RWPE2 (cell line): Measurements from ENCODE around the gene GATA5.
A peak's percentile ranks its signal among the peaks of the same experiment; 100 is the strongest.

ENCODE experiments used
- ATAC-seq: fragments of 200-7000 bp; cut with Tn5 transposase; 3 replicates; pipeline ENCODE4 v1.9.1; 2021; ENCODE audit warnings: low read depth
- DNase-seq: peaks from one replicate; pipeline ENCODE4 v3.0.0-alpha.2; 2020; ENCODE audit warnings: low spot score
- H3K27ac ChIP-seq: fragments of 450-650 bp; 2 replicates; pipeline ENCODE4 v1.5.1; 2017; ENCODE audit warnings: mild to moderate bottlenecking; ENCODE audit not compliant: poor library complexity, severe bottlenecking
- H3K27me3 ChIP-seq: fragments of 250-450 bp; sonication (Bioruptor Pico); 2 replicates; pipeline ENCODE4 v1.5.1; 2021; ENCODE audit warnings: mild to moderate bottlenecking, moderate library complexity; ENCODE audit not compliant: insufficient read depth, poor library complexity, severe bottlenecking
- H3K36me3 ChIP-seq: fragments of 250-450 bp; sonication (Bioruptor Pico); 2 replicates; pipeline ENCODE4 v1.5.1; 2020; ENCODE audit warnings: low read depth, mild to moderate bottlenecking, moderate library complexity
- H3K4me1 ChIP-seq: fragments of 250-450 bp; sonication (Bioruptor Pico); 2 replicates; pipeline ENCODE4 v1.5.1; 2021; ENCODE audit warnings: mild to moderate bottlenecking, moderate library complexity; ENCODE audit not compliant: insufficient read depth, poor library complexity, severe bottlenecking
- H3K4me3 ChIP-seq: fragments of 250-450 bp; sonication (Bioruptor Pico); 2 replicates; pipeline ENCODE4 v1.5.1; 2021; ENCODE audit warnings: mild to moderate bottlenecking, moderate library complexity; ENCODE audit not compliant: severe bottlenecking
- H3K9me3 ChIP-seq: fragments of 250-450 bp; sonication (Bioruptor Pico); 2 replicates; pipeline ENCODE4 v1.5.1; 2021; ENCODE audit warnings: mild to moderate bottlenecking, moderate library complexity; ENCODE audit not compliant: severe bottlenecking
- TF ChIP-seq, protein P1 (sequence below): fragments of 450-650 bp; IDR thresholded peaks from one replicate; pipeline ENCODE4 v1.5.1; 2017; ENCODE audit warnings: mild to moderate bottlenecking, moderate library complexity; ENCODE audit not compliant: poor library complexity, severe bottlenecking

The GATA5 gene

DNA sequence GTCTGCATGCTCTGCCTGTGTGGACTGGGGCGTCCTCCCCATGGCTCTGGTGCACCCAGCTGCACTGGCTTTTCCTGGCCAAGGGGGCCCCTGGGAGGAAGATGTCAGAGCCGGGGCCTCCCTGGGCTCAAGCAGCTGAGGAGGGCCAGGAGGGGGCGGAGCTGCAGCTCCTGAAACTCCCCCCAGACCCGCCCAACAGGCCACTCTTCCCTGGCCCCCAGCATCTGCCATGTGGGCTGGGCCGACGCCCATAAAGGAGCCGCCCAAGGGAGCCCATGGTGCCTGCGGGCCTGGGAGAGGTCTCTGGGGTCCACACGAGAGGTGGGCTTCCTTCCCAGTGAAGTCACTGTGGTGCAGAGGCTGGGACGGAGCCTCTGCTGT is 52.5 kb downstream of the GATA5 start:
- TF ChIP-seq, protein P1, sequence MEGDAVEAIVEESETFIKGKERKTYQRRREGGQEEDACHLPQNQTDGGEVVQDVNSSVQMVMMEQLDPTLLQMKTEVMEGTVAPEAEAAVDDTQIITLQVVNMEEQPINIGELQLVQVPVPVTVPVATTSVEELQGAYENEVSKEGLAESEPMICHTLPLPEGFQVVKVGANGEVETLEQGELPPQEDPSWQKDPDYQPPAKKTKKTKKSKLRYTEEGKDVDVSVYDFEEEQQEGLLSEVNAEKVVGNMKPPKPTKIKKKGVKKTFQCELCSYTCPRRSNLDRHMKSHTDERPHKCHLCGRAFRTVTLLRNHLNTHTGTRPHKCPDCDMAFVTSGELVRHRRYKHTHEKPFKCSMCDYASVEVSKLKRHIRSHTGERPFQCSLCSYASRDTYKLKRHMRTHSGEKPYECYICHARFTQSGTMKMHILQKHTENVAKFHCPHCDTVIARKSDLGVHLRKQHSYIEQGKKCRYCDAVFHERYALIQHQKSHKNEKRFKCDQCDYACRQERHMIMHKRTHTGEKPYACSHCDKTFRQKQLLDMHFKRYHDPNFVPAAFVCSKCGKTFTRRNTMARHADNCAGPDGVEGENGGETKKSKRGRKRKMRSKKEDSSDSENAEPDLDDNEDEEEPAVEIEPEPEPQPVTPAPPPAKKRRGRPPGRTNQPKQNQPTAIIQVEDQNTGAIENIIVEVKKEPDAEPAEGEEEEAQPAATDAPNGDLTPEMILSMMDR, result no peak
- no peak for ATAC-seq
- H3K4me1 ChIP-seq, result peaks cover 9% of the 10 kb centered on the region
- H3K27me3 ChIP-seq, result no peaks in the 10 kb centered on the region
- no peaks in the 10 kb centered on the region for H3K9me3 ChIP-seq
- no peak overlapping the region for H3K27ac ChIP-seq
- no peaks in the 10 kb centered on the region for H3K36me3 ChIP-seq
- H3K4me3 ChIP-seq, result no peak overlapping the region
- peak; percentile 81 for DNase-seq

DNA sequence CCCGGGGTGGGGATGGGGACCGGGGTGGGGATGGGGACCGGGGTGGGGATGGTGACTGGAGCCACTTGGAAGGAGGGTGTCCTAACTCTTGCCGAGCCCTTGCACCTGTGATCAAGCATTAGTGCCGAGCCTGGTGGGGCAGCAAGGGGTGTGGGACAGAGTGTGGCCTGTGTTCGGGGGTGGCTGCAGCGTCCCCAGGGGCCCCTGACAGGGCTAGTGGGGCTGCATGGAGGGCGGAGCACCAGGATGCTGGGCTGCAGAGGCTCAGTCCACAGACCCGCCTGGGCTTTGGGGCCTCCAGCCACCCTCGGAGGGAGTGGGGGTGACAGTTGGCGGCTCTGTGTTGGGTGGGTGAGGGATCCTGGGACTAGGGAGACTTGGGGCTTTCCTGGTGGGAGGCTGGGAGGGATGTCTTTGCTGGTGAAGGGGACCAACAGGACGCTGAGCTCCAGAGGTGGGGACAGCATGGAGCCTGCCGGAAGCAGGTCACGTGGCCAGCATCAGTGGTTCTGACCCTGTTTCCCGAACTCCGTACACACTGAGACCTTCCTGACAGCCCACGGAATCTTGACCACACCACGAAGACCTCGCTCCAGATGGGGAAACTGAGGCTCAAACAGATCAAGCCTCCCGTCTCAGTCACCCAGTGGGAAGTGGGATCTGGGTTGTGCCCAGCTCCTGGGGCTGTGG is 53.0 kb downstream of the GATA5 start:
- no peaks in the 10 kb centered on the region for H3K36me3 ChIP-seq
- peak; percentile 83 for DNase-seq
- H3K27me3 ChIP-seq, result no peaks in the 10 kb centered on the region
- TF ChIP-seq, protein P1, result no peak
- no peak overlapping the region for H3K4me3 ChIP-seq
- H3K4me1 ChIP-seq, result peaks cover 7% of the 10 kb centered on the region
- H3K27ac ChIP-seq, result no peak overlapping the region
- no peak for ATAC-seq
- H3K9me3 ChIP-seq, result no peaks in the 10 kb centered on the region

DNA sequence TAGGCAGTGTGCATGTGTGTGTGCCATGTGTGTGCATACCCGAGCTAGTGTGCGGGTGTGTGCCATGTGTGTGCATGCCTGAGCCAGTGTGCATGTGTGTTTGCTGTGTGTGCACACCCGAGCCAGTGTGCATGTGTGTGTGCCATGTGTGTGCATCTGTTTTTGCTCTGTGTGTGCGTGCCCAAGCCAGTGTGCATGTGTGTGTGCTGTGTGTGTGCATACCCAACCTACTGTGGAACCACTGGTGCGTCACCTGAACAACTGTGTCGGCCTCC is 54.1 kb downstream of the GATA5 start:
- Histone ChIP-seq H3K27me3 (no peaks in the 10 kb centered on the region), H3K27ac (no peak overlapping the region), H3K4me3 (no peak overlapping the region), H3K36me3 (no peaks in the 10 kb centered on the region), H3K4me1 (no peaks in the 10 kb centered on the region), H3K9me3 (no peaks in the 10 kb centered on the region)
- DNase-seq (no peak), ATAC-seq (no peak)
- TF ChIP-seq, protein P1, result no peak

DNA sequence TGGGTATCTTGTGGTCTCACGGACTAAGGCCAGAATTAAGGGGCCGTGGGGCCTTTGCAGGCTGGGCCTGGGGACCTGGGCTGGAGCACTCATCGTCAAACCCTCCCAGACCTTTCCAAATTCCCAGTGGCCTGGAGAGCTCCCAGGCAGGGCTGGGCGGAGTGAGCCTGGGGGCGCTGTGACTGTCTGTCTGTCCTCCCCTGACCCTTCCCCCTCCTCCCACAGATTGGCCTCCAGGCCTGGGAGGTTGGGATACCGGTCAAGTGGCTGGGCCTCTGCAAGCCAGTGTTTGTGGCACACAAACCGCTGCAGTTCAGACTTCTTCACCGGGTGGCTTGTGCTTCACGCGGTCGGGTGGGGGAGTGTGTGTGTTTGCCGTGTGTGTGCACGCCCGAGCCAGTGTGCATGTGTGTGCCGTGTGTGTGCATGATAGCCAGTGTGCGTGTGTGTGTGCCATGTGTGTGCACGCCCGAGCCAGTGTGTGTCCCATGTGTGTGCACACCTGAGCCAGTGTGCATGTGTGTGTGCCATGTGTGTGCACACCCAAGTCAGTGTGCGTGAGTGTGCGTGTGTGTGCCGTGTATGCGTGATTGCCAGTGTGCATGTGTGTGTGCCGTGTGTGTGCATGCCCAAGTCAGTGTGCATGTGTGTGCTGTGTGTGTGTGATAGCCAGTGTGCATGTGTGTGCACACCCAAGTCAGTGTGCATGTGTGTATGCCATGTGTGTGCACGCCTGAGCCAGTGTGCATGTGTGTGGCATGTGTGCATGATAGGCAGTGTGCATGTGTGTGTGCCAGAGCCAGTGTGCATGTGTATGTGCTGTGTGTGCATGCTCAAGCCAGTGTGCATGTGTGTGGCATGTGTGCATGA is 54.7 kb downstream of the GATA5 start:
- Histone ChIP-seq H3K9me3 (no peaks in the 10 kb centered on the region), H3K27ac (no peak overlapping the region), H3K4me1 (no peaks in the 10 kb centered on the region), H3K36me3 (no peaks in the 10 kb centered on the region), H3K27me3 (no peaks in the 10 kb centered on the region), H3K4me3 (no peak overlapping the region)
- ATAC-seq (no peak), DNase-seq (no peak)
- TF ChIP-seq, protein P1, result no peak

DNA sequence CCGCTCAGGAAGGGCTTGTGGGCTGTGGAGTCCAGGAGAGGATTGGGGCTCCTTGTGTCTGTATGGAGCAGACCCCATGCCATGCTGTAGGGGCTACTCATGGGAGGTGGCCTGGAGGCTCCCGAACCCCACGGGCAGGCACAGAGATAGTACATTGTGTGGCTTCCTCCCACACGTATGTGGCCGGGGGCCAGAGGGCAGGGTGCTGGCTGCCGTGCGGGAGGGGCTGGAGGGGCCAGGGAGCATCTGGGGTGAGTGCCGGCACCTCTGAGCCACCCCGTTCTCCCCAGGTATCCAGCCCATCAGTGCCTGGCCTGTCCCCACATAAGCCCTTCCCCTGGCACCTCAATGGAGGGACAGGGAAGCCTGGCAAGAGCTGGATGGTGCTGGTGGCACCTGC is 56.0 kb downstream of the GATA5 start:
- Histone ChIP-seq H3K27ac (no peak overlapping the region), H3K36me3 (no peaks in the 10 kb centered on the region), H3K9me3 (no peaks in the 10 kb centered on the region), H3K27me3 (no peaks in the 10 kb centered on the region), H3K4me1 (no peaks in the 10 kb centered on the region), H3K4me3 (no peak overlapping the region)
- ATAC-seq (no peak), DNase-seq (peak; percentile 81)
- TF ChIP-seq, protein P1, result no peak
